ENCODE results near the gene HRK.

Gene HRK

GRCh38 chr12:116916122-116916521, 34.9 kb upstream of the HRK start:
- TF ChIP-seq, protein P1, sequence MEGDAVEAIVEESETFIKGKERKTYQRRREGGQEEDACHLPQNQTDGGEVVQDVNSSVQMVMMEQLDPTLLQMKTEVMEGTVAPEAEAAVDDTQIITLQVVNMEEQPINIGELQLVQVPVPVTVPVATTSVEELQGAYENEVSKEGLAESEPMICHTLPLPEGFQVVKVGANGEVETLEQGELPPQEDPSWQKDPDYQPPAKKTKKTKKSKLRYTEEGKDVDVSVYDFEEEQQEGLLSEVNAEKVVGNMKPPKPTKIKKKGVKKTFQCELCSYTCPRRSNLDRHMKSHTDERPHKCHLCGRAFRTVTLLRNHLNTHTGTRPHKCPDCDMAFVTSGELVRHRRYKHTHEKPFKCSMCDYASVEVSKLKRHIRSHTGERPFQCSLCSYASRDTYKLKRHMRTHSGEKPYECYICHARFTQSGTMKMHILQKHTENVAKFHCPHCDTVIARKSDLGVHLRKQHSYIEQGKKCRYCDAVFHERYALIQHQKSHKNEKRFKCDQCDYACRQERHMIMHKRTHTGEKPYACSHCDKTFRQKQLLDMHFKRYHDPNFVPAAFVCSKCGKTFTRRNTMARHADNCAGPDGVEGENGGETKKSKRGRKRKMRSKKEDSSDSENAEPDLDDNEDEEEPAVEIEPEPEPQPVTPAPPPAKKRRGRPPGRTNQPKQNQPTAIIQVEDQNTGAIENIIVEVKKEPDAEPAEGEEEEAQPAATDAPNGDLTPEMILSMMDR (IDR thresholded peaks at IDR 0.05; ENCODE audit: insufficient read depth, low read depth, low read length, missing control alignments) = no peak
- H3K4me3 ChIP-seq (ENCODE audit: low read length) = no peak overlapping the region
- peak; percentile 90 for DNase-seq (ENCODE audit: low read depth)

- no peak overlapping the region for H3K4me3 ChIP-seq (ENCODE audit: low read length)
- DNase-seq (ENCODE audit: low read depth) = no peak
- TF ChIP-seq, protein P1 (IDR thresholded peaks at IDR 0.05; ENCODE audit: insufficient read depth, low read depth, low read length, missing control alignments) = no peak
Measured at GRCh38 chr12:116915326-116915725, 34.1 kb upstream of the HRK start.

- peak; percentile 65 for DNase-seq (ENCODE audit: low read depth)
- TF ChIP-seq, protein P1 (IDR thresholded peaks at IDR 0.05; ENCODE audit: insufficient read depth, low read depth, low read length, missing control alignments) = no peak
- peak within 1 kb of the TSS; percentile 69 for H3K4me3 ChIP-seq (ENCODE audit: low read length)
Measured at GRCh38 chr12:116910645-116911451, 29.6 kb upstream of the HRK start, which contains the start of gene FBXW8. Gene FBXW8 (plus strand): TSS chr12:116910950. CDS start chr12:116911038, 88 bp downstream.

- peak overlapping the region; percentile 69 for H3K4me3 ChIP-seq (ENCODE audit: low read length)
- TF ChIP-seq, protein P1 (IDR thresholded peaks at IDR 0.05; ENCODE audit: insufficient read depth, low read depth, low read length, missing control alignments) = no peak
- DNase-seq (ENCODE audit: low read depth) = no peak
Measured at GRCh38 chr12:116910280-116910644, 29.0 kb upstream of the HRK start.

- H3K4me3 ChIP-seq (ENCODE audit: low read length) = no peak overlapping the region
- TF ChIP-seq, protein P1 (IDR thresholded peaks at IDR 0.05; ENCODE audit: insufficient read depth, low read depth, low read length, missing control alignments) = no peak
- no peak for DNase-seq (ENCODE audit: low read depth)
Measured at GRCh38 chr12:116906285-116906684, 25.0 kb upstream of the HRK start.

- TF ChIP-seq, protein P1 (IDR thresholded peaks at IDR 0.05; ENCODE audit: insufficient read depth, low read depth, low read length, missing control alignments) = no peak
- DNase-seq (ENCODE audit: low read depth) = no peak
Measured at GRCh38 chr12:116903818-116904217, 22.6 kb upstream of the HRK start.

GRCh38 chr12:116901612-116902011, 20.4 kb upstream of the HRK start:
- DNase-seq (ENCODE audit: low read depth) = no peak
- H3K4me3 ChIP-seq (ENCODE audit: low read length) = no peak overlapping the region
- TF ChIP-seq, protein P1 (IDR thresholded peaks at IDR 0.05; ENCODE audit: insufficient read depth, low read depth, low read length, missing control alignments) = no peak

More at GRCh38 chr12:116903818-116904217, 22.6 kb upstream of the HRK start:
- no peak overlapping the region for H3K4me3 ChIP-seq (ENCODE audit: low read length)
